GM12892 (cell line): ENCODE results near the gene SNX22.

Experiments used
- POLR2A ChIP-seq: IDR thresholded peaks from 2 replicates; pipeline ENCODE4 v1.6.1; 2011; ENCODE audit warnings: low read depth, low read length, control low read depth
- POLR2AphosphoS5 ChIP-seq: IDR thresholded peaks from 2 replicates; pipeline ENCODE4 v1.6.1; 2011; ENCODE audit warnings: low read depth, low read length, control low read depth
- TAF1 ChIP-seq: IDR thresholded peaks from 2 replicates; pipeline ENCODE4 v1.6.1; 2011; ENCODE audit warnings: low read depth, mild to moderate bottlenecking, control low read depth, low read length, borderline replicate concordance

- TF ChIP-seq POLR2AphosphoS5 (no peak), POLR2A (no peak), TAF1 (no peak)
Observed at GRCh38 chr15:64163659-64164362, 12.3 kb downstream of the SNX22 start.
